GM04503 (cell line): Measurements from ENCODE around the gene ZNF100.
"Not testable (repeated sequence)": the region's sequence is repeated elsewhere in the genome, so short reads cannot be mapped to it uniquely, and the experiment has no call there.

Experiments
- DNase-seq: peaks from one replicate; pipeline ENCODE4 v3.0.0-alpha.2; 2012; ENCODE audit warnings: low read depth

The ZNF100 gene

GRCh38 chr19:21767065-21767800 lies at the start of gene ZNF100:
ZNF100 (minus strand) TSS chr19:21767579; CDS start chr19:21767429, 150 bp downstream.
- peak; percentile 62 for DNase-seq

DNA sequence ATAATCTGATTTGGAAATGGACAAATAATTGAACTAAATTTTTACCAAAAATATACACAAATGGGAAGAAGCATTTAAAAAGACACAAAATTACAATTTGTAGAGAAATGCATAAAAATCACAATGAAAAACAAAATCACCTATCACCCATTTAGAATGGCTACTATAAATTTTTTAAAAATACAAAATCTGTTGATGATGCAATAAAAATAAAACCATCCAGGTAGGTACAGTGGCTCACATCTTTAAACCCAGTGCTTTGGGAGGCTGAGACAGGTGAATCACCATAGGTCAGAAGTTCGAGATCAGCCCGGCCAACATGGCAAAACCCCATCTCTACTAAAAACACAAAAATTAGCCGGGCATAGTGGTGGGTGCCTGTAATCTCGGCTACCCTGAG lies 45.1 kb upstream of the ZNF100 start:
- no peak for DNase-seq

DNA sequence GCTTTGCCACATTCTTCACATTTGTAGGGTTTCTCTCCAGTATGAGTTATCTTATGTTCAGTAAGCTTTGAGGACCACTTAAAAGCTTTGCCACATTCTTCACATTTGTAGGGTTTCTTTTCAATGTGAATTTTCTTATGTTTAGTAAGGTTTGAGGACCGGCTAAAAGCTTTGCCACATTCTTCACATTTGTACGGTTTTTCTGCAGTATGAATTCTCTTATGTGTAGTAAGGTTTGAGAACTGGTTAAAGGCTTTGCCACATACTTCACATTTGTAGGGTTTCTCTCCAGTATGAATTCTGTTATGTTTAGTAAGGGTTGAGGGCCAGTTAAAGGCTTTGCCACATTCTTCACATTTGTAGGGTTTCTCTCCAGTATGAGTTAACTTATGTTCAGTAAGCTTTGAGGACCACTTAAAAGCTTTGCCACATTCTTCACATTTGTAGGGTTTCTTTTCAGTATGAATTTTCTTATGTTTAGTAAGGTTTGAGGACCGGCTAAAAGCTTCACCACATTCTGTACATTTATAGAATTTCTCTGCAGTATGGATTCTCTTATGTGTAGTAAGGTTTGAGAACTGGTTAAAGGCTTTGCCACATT lies 41.1 kb upstream of the ZNF100 start:
- not testable (repeated sequence) for DNase-seq

- DNase-seq, result no peak
Observed at GRCh38 chr19:21789466-21790085, 22.2 kb upstream of the ZNF100 start.

DNA sequence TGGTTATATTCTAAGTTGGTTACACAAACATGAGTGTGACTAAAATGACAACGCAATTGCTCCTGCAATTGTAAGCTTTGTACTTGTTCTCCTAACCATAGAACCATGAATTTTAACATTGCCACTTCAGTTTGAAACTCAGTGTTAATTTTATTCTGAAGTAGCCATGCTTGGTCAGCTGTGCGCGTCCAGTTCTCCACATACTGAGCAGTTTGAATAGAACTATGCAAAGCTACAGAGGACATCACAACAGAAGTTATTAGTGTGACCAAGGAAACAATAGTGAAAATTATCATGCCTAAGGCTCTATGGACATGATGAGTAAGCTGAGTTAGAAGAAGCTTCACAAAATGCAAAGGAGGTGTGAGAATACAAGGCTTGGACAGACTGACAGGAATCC lies 19.6 kb upstream of the ZNF100 start:
- DNase-seq, result no peak

DNA sequence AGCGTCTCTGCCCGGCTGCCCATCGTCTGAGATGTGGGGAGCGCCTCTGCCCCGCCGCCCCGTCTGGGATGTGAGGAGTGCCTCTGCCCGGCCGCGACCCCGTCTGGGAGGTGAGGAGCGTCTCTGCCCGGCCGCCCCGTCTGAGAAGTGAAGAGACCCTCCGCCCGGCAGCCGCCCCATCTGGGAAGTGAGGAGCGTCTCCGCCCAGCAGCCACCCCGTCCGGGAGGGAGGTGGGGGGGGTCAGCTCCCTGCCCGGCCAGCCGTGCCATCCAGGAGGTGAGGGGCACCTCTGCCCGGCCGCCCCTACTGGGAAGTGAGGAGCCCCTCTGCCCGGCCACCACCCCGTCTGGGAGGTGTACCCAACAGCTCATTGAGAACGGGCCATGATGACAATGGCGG lies 8.4 kb upstream of the ZNF100 start:
- DNase-seq, result not testable (repeated sequence)

DNA sequence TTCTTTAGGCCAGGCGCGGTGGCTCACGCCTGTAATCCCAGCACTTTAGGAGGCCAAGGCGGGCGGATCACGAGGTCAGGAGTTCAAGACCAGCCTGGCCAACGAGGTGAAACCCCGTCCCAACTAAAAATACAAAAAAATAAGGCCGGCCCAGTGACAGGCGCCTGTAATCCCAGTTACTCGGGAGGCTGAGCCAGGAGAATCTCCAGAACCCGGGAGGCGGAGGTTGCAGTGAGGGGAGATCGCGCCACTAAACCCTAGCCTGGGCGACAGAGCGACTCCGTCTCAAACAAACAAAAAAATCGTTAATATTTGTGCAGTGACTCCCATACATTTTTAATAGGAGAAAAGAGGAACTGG lies 694 bp downstream of the ZNF100 start:
- not testable (repeated sequence) for DNase-seq

- no peak for DNase-seq
Observed at GRCh38 chr19:21765151-21765550, 2.2 kb downstream of the ZNF100 start.

- not testable (repeated sequence) for DNase-seq
Observed at GRCh38 chr19:21761547-21761946, 5.8 kb downstream of the ZNF100 start.

DNA sequence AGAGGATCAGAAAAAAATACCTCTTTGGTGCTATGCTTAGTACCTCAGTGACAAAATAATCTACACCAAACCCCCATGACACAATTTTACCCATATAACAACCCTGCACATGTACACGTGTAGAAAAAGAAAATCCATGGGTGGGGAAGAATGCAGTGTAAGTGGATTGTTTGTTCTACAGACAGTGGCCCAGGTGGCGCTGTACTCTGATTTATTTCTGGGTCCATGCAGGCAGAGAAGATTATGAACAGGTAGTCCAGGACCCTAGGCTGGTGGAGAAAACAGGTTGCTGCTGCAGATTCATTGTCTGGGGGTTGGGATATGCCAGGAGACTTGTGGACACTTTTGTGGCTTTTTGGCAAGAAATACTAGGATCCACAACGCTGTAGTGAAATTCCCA lies 9.1 kb downstream of the ZNF100 start:
- no peak for DNase-seq

- not testable (repeated sequence) for DNase-seq
Observed at GRCh38 chr19:21755555-21755954, 11.8 kb downstream of the ZNF100 start.

DNA sequence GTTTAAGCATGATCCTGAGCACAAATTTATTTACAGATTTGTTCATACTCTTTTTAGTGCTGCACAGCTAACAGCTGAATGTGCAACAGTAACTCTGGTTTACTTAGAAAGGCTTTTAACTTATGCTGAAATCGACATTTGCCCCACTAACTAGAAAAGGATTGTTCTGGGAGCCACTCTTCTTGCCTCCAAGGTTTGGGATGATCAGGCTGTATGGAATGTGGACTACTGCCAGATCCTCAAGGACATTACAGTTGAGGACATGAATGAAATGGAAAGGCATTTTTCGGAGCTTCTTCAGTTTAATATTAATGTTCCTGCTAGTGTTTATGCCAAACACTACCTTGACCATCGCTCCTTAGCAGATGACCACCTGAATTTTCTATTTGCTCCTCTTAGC lies 16.0 kb downstream of the ZNF100 start:
- peak; percentile 16 for DNase-seq

DNA sequence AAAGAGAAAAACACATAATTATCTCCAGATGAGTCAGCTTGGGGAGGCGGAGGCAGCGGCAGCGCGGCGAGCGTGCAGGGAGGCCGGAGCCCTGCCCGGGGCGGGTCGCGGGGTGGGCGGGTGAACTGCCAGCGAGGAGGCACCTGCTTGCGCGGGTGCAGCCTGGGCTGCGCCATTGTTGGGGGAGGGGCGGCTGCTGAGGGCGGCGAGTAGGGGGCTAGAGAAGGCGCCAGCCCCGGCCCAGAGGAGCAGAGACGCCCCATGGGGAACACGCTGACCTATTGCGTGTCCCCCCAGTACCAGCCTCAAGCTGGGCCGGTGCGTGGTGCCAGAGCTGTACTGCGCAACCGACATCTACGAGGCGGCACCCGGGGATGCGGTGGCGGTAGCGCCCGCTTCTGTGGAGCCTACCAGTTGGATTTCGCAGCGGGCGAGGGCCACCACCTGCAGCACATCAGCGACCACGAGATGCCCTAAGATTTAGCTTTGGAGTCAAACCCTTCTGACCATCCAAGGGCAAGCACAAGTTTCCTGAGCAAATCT lies 16.7 kb downstream of the ZNF100 start:
- no peak for DNase-seq

- DNase-seq, result no peak
Observed at GRCh38 chr19:21749090-21749489, 18.3 kb downstream of the ZNF100 start.

DNA sequence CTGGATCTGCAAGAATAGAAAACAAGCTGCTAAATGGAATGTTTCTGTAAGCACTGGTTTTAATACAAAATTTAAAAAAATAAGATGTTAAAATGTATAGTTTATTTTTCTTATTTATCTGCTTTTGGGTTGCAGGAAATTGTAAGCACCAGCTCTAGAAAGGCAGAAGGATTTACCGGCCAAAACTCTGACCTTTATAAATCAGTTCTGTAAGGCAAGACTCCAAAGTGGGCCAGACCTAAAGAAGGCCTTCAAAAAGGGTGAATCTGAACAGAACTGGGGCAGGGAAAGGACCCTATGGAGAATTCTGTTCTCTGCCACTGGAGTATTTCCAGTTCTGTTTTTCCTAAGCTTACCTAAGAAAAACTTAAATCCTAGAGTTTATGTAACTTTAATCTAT lies 19.3 kb downstream of the ZNF100 start:
- DNase-seq, result no peak

DNA sequence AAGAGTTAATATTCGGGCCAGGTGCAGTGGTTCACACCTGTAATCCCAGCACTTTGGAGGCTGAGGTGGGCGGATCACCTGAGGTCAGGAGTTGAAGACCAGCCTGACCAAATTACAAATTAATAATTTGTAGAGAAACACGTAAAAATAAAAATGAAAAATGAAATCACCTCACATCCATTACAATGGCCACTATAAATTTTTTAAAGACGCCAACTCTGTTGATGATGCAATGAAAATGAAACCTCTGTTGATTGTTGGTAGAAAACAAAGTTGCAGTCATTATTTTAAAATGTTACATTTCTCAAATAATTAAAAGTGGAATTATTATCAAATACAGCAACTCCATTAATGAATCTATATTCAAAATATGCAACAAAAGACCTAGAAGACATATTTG lies 26.8 kb downstream of the ZNF100 start:
- DNase-seq, result no peak

DNA sequence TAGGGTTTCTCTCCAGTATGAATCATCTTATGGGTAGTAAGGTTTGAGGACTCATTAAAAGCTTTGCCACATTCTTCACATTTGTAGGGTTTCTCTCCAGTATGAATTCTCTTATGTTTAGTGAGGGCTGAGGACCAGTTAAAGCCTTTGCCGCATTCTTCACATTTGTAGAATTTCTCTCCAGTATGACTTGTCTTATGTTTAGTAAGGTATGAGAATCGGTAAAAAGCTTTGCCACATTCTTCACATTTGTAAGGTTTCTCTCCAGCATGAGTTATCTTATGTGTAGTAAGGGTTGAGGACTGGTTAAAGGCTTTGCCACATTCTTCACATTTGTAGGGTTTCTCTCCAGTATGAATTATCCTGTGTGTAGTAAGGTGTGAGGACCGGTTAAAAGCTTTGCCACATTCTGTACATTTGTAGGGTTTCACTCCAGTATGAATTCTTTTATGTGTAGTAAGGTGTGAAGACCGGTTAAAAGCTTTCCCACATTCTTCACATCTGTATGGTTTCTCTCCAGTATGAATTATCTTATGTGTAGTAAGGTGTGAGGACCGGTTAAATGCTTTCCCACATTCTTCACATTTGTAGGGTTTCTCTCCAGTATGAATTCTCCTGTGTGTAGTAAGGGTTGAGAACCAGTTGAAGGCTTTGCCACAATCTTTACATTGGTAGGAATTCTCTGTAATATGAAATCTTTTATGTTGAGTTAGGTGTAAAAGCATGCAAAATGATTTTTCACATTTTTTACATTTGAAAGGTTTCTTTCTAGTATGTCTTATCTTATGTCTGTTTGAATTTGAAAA lies 40.2 kb downstream of the ZNF100 start:
- not testable (repeated sequence) for DNase-seq

- no peak for DNase-seq
Observed at GRCh38 chr19:21713761-21714160, 53.6 kb downstream of the ZNF100 start.

- no peak for DNase-seq
Observed at GRCh38 chr19:21709464-21709863, 57.9 kb downstream of the ZNF100 start.

DNA sequence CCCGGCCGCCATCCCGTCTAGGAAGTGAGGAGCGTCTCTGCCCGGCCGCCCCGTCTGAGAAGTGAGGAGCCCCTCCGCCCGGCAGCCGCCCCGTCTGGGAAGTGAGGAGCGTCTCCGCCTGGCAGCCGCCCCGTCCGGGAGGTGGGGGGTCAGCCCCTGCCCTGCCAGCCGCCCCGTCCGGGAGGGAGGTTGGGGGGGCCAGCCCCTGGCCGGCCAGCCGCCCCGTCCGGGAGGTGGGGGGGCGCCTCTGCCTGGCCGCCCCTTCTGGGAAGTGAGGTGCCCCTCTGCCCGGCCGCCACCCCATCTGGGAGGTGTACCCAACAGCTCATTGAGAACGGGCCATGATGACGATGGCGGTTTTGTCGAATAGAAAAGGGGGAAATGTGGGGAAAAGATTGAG lies 59.5 kb downstream of the ZNF100 start:
- not testable (repeated sequence) for DNase-seq

DNA sequence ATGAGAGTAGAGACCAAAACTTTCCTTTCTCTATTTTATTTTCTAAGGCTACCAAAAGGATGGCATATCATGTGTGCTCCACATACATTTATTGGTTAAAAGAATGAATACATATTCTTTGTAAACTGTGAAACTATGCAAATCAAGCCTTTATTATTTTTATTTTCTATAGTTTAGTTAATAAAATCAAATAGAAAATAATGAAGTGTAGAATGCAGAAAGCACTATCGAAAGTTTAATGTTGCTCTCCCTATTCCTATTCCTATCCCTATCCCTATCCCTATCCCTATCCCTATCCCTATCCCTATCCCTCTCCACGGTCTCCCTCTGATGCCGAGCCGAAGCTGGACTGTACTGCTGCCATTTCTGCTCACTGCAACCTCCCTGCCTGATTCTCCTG lies 60.3 kb downstream of the ZNF100 start:
- DNase-seq, result no peak

- DNase-seq, result no peak
Observed at GRCh38 chr19:21705393-21705792, 62.0 kb downstream of the ZNF100 start.
